HepG2 (cell line): Measurements from ENCODE around the gene TMEM184B. TPM values are rescaled to one million over a fixed set of nuclear protein-coding genes. Genes with fewer than 3 reads are reported as not detected.

Experiments used
- ATAC-seq: fragments of 200-7000 bp; cut with Tn5 transposase; 3 replicates; pipeline ENCODE4 v1.9.1; 2020; ENCODE audit warnings: mild to moderate bottlenecking, moderate library complexity
- BruUV-seq: library from RNA; stranded (reverse); fragments of 400-500 nt; replicated peaks from 2 replicates; lab custom pipeline; 2021; lab: Mats Ljungman, UMichigan
- CTCF ChIA-PET: fragments of 300-600 bp; formaldehyde crosslinking; extraction: SDS; loops from one replicate; lab custom pipeline; 2021; ENCODE audit warnings: low total read pairs, inconsistent platforms, low intra/inter-chr PET ratio; lab: Yijun Ruan, JAX
- POLR2A ChIA-PET: fragments of 350-600 bp; sonication (Branson Sonifier 250); formaldehyde crosslinking; loops from one replicate; lab custom pipeline; 2020; ENCODE audit warnings: antibody characterized with exemption, inconsistent platforms; lab: Yijun Ruan, JAX
- DNase-seq: peaks from one replicate; pipeline ENCODE4 v3.0.0-alpha.2; 2015; ENCODE audit warnings: low spot score
- FAIRE-seq: peaks from 3 replicates; lab custom pipeline; 2011; peaks lifted over from hg19 to GRCh38; lab: Jason Lieb, UNC
- H2AFZ ChIP-seq: one replicate; pipeline ENCODE4 v1.6.1; 2011; ENCODE audit warnings: low read length, inconsistent platforms
- H3K27ac ChIP-seq: fragments of 300-600 bp; 3 replicates; pipeline ENCODE4 v1.8.0; 2011; ENCODE audit warnings: mixed run types, mild to moderate bottlenecking, mixed read lengths, low read length, inconsistent platforms; ENCODE audit not compliant: insufficient read depth; ENCODE audit errors: extremely low read length
- H3K27me3 ChIP-seq, 2 experiments: fragments of 200-600 bp in 1 of 2; 2 replicates in 1 of 2; 3 replicates in 1 of 2; pipeline versions ENCODE4 v1.6.0 to v1.8.0; 2011; ENCODE audit warnings: low read length in 2 of 2, mild to moderate bottlenecking in 2 of 2, moderate library complexity in 2 of 2, inconsistent platforms in 1 of 2; ENCODE audit not compliant: insufficient read depth in 2 of 2, control insufficient read depth in 1 of 2
- H3K36me3 ChIP-seq, 2 experiments: fragments of 200-600 bp in 1 of 2; replicated peaks in 1 of 2; 2 replicates in 1 of 2; 3 replicates in 1 of 2; pipeline versions ENCODE4 v1.5.1 to v1.8.0; 2011; ENCODE audit warnings: low read length in 2 of 2, inconsistent platforms in 1 of 2; ENCODE audit not compliant: insufficient read depth in 2 of 2, control insufficient read depth in 1 of 2
- H3K4me1 ChIP-seq: 2 replicates; pipeline ENCODE4 v1.5.1; 2012; ENCODE audit warnings: low read length, inconsistent platforms; ENCODE audit not compliant: insufficient read depth
- H3K4me2 ChIP-seq: 2 replicates; pipeline ENCODE4 v1.6.0; 2011; ENCODE audit warnings: low read depth, low read length, inconsistent platforms
- H3K4me3 ChIP-seq, 3 experiments: fragments of 200-600 bp in 1 of 3; sonication (generic), shearing (Covaris generic) in 1 of 3; replicated peaks in 1 of 3; 2 replicates each; pipeline ENCODE4 v1.5.1; 2011 to 2016; ENCODE audit warnings: low read length in 3 of 3, inconsistent platforms in 2 of 3, low read depth in 2 of 3, mild to moderate bottlenecking in 2 of 3, control low read depth in 1 of 3, mixed read lengths in 1 of 3; ENCODE audit not compliant: insufficient read depth in 1 of 3
- H3K79me2 ChIP-seq: one replicate; pipeline ENCODE4 v1.6.1; 2011; ENCODE audit warnings: low read length, inconsistent platforms; ENCODE audit not compliant: insufficient read depth
- H3K9ac ChIP-seq: 2 replicates; pipeline ENCODE4 v1.6.0; 2011; ENCODE audit warnings: mild to moderate bottlenecking, low read depth, low read length, inconsistent platforms; ENCODE audit not compliant: insufficient read depth
- H3K9me3 ChIP-seq: 2 replicates; pipeline ENCODE4 v1.5.1; 2012; ENCODE audit warnings: mild to moderate bottlenecking, low read length
- H4K20me1 ChIP-seq: 2 replicates; pipeline ENCODE4 v1.6.0; 2011; ENCODE audit warnings: inconsistent platforms, mild to moderate bottlenecking, low read length, moderate library complexity; ENCODE audit not compliant: insufficient read depth
- FOXM1 ChIP-seq: sonication (generic); formaldehyde crosslinking; IDR thresholded peaks from 2 replicates; pipeline ENCODE4 v1.5.0; 2020; ENCODE audit warnings: missing genetic modification reagents
- GTF3A ChIP-seq: sonication (generic); formaldehyde crosslinking; conservative IDR thresholded peaks from 2 replicates; pipeline ENCODE4 v1.4.0; 2020; ENCODE audit warnings: mild to moderate bottlenecking, missing genetic modification reagents
- JARID2 ChIP-seq: sonication (generic); formaldehyde crosslinking; IDR thresholded peaks from 2 replicates; pipeline ENCODE4 v1.8.1; 2023; ENCODE audit warnings: missing genetic modification reagents, inconsistent platforms; ENCODE audit not compliant: insufficient replicate concordance
- KDM2A ChIP-seq: sonication (generic); formaldehyde crosslinking; IDR thresholded peaks from 2 replicates; pipeline ENCODE4 v1.4.0; 2020; ENCODE audit warnings: low read depth, missing genetic modification reagents, borderline replicate concordance
- MBNL3 ChIP-seq: fragments of 250-450 bp; sonication (Bioruptor Pico); conservative IDR thresholded peaks from 2 replicates; pipeline ENCODE4 v1.8.0; 2022; ENCODE audit warnings: mild to moderate bottlenecking, inconsistent platforms
- MLX ChIP-seq: IDR thresholded peaks from 2 replicates; pipeline ENCODE4 v1.6.1; 2016
- NAIF1 ChIP-seq: sonication (generic); formaldehyde crosslinking; IDR thresholded peaks from 2 replicates; pipeline ENCODE4 v1.5.0; 2020; ENCODE audit warnings: mild to moderate bottlenecking, missing genetic modification reagents, borderline replicate concordance
- PITX1 ChIP-seq: sonication (generic); formaldehyde crosslinking; IDR thresholded peaks from 2 replicates; pipeline ENCODE4 v1.5.1; 2020; ENCODE audit warnings: mild to moderate bottlenecking, missing genetic modification reagents
- TFDP1 ChIP-seq: IDR thresholded peaks from 2 replicates; pipeline ENCODE4 v1.6.1; 2016; ENCODE audit warnings: missing compliant biosample characterization, missing genetic modification reagents, borderline replicate concordance
- ZFP36 ChIP-seq: fragments of 150-350 bp; IDR thresholded peaks from 2 replicates; pipeline ENCODE4 v1.6.1; 2018; ENCODE audit warnings: borderline replicate concordance, low read length, low read depth; ENCODE audit not compliant: partially characterized antibody
- ZFYVE20 ChIP-seq: sonication (generic); formaldehyde crosslinking; IDR thresholded peaks from 2 replicates; pipeline ENCODE4 v1.8.0; 2023; ENCODE audit warnings: low read depth, mild to moderate bottlenecking, moderate library complexity, missing genetic modification reagents, borderline replicate concordance
- ZNF234 ChIP-seq: sonication (generic); formaldehyde crosslinking; conservative IDR thresholded peaks from 2 replicates; pipeline ENCODE4 v1.5.1; 2020; ENCODE audit warnings: mild to moderate bottlenecking, missing genetic modification reagents
- ZNF274 ChIP-seq: sonication (generic); formaldehyde crosslinking; IDR thresholded peaks from 2 replicates; pipeline ENCODE4 v1.5.1; 2020; ENCODE audit warnings: mild to moderate bottlenecking, missing genetic modification reagents
- ZNF383 ChIP-seq: sonication (generic); formaldehyde crosslinking; IDR thresholded peaks from 2 replicates; pipeline ENCODE4 v1.4.0; 2020; ENCODE audit warnings: missing genetic modification reagents, mild to moderate bottlenecking, borderline replicate concordance
- ZNF839 ChIP-seq: sonication (generic); formaldehyde crosslinking; IDR thresholded peaks from 2 replicates; pipeline ENCODE4 v1.4.0; 2020; ENCODE audit warnings: missing genetic modification reagents, mild to moderate bottlenecking, borderline replicate concordance
- WGBS: methylation state at CpG from one replicate; pipeline ENCODE4 v1.1.6; 2017; ENCODE audit warnings: low lambda C conversion rate; 5-methylcytosine and 5-hydroxymethylcytosine counted together
- in situ Hi-C: cut with HindIII; loops from 2 replicates; pipeline ENCODE4 v1.10.0; 2017; ENCODE audit warnings: low pct_unique_long_range_greater_than_20kb; ENCODE audit not compliant: extremely low pct_ligation_motif_present
- intact Hi-C: fragments of 100-400 bp; cut with micrococcal nuclease; formaldehyde crosslinking; loops from one replicate; pipeline ENCODE4 v1.10.0; 2022; ENCODE audit not compliant: unreplicated experiment
- polyA plus RNA-seq, 8 experiments: library from polyadenylated mRNA; depleted of rRNA in 3 of 8; stranded (reverse) in 7 of 8; unstranded in 1 of 8; fragments of >200 nt; fragmentation: Illumina TruSeq in 4 of 8; extraction: Trizol in 4 of 8; gene quantifications; 2 replicates each; pipeline versions ENCODE4 v1.2.1 to v1.2.3, GENCODE V29; 2011 to 2016; ENCODE audit warnings: low read depth in 4 of 8, missing spikeins in 1 of 8, mixed read lengths in 1 of 8; ENCODE audit not compliant: insufficient read depth in 1 of 8
- total RNA-seq, 5 experiments: library from RNA; depleted of rRNA; stranded (reverse); fragments of >200 nt; fragmentation: Illumina TruSeq; extraction: Trizol; gene quantifications; 2 replicates each; pipeline ENCODE4 v1.2.3, GENCODE V29; 2016; ENCODE audit warnings: low read depth in 1 of 5
- TF ChIP-seq, protein P1 (sequence below): sonication (generic); formaldehyde crosslinking; IDR thresholded peaks from 2 replicates; pipeline ENCODE4 v1.4.0; 2020; ENCODE audit warnings: missing genetic modification reagents

Gene TMEM184B
- total and polyA plus RNA-seq, 2 of the 13 experiments (the other 11 are each of a cell fraction or from before 2014, with no cell fraction given), result 15.9 to 16.0 TPM

GRCh38 chr22:38244106-38244505 lies 28.7 kb downstream of the TMEM184B start:
- POLR2A ChIA-PET, result no interaction called here
- Histone ChIP-seq H3K4me3 (no peak overlapping the region), H3K79me2 (peaks cover 2% of the 10 kb centered on the region), H4K20me1 (0 out of 2 replicates have a peak, but pooled peaks cover 4% of the 10 kb centered on the region), H3K36me3 (peaks cover 11 to 31% of the 10 kb centered on the region in 2 experiments; a peak in 4 of 5 replicates), H3K27me3 (no peaks in the 10 kb centered on the region), H3K4me2 (no peak overlapping the region), H3K9ac (no peak overlapping the region), H3K27ac (no peak overlapping the region), H2AFZ (no peak overlapping the region)
- intact Hi-C loops, result no loop called here
- DNase-seq (no peak), ATAC-seq (no peak)
- CTCF ChIA-PET, result no interaction called here
- BruUV-seq, result no TSS peak
- 88% methylated on average over 3 of the region's 4 CpGs for whole genome bisulfite sequencing
- in situ Hi-C loops, result no loop called here
- no peak for TF ChIP-seq GTF3A (CRISPR knock-in tag)
- no peak for TF ChIP-seq NAIF1 (CRISPR knock-in tag)
- TF ChIP-seq, protein P1, sequence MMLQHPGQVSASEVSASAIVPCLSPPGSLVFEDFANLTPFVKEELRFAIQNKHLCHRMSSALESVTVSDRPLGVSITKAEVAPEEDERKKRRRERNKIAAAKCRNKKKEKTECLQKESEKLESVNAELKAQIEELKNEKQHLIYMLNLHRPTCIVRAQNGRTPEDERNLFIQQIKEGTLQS (CRISPR knock-in tag), result no peak
- TF ChIP-seq ZNF274 (CRISPR knock-in tag), result no peak
- TF ChIP-seq FOXM1 (CRISPR knock-in tag), result no peak
- TF ChIP-seq ZNF234 (CRISPR knock-in tag), result no peak
- TF ChIP-seq TFDP1 (CRISPR knock-in tag), result no peak
- no peak for TF ChIP-seq ZNF839 (CRISPR knock-in tag)
- TF ChIP-seq ZFP36, result no peak
- no peak for TF ChIP-seq JARID2 (CRISPR knock-in tag)
- TF ChIP-seq PITX1 (CRISPR knock-in tag), result no peak
- no peak for TF ChIP-seq MBNL3
- no peak for TF ChIP-seq ZNF383 (CRISPR knock-in tag)
- no peak for TF ChIP-seq MLX
- no peak for TF ChIP-seq ZFYVE20 (CRISPR knock-in tag)
- TF ChIP-seq KDM2A (CRISPR knock-in tag), result no peak
- TF ChIP-seq, all 625 proteins: peak for 0
- Histone ChIP-seq H3K4me1 (peaks cover 15% of the 10 kb centered on the region), H3K9me3 (no peaks in the 10 kb centered on the region)
- no peak for FAIRE-seq
